ENCODE measurements around the gene PTPRG.

PTPRG gene

DNA sequence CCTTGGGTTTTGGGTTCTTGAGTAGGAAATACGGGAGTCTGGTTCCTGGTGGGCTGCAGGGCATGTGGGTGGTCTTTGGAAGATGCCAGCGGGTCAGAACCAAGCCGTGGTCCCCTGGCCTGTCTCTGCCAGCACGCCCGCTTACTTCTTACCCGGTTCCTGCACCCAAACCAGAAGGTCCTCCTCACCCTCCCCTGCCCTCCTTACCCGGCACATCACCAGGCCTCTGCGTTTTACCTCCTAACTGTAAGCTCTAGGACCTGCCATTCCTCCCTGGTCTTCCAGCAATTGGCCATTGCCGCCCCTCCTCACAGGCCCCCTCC, 628.0 kb downstream of the PTPRG start:
- Mint-ChIP-seq H3K27me3 (peaks cover 7 to 18% of the 10 kb centered on the region in 2 donors), H3K36me3 (ENCODE audit: insufficient read depth) (no peaks in the 10 kb centered on the region), H3K4me3 (no peak overlapping the region), H3K9me3 (no peaks in the 10 kb centered on the region), H3K4me1 (ENCODE audit: low read depth in 2 of 2) (peaks cover 10 to 13% of the 10 kb centered on the region in 2 donors), H3K27ac (no peak overlapping the region)
- DNase-seq (no peak), ATAC-seq (replicated peaks) (no peak)

DNA sequence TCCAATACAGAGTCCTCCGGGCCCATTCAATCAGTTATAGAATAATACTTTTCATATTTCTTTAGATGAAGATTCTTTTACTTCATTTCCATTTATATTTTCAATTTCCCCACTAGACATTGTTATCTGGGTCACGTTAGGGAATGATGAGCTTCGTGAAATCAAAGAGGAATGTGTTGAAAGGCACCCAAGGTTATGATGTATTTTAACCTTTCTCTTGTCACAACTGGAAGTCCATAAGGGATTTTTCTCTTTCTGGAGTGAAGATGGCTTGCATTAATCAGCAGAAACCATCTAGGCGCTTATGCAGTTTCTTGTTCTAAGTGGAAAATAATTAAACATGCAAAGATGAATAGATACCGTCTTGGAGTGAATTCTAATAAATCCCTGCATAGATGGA, 631.5 kb downstream of the PTPRG start:
- no peak for DNase-seq
- peaks cover 7 to 9% of the 10 kb centered on the region in 2 donors for H3K27me3 Mint-ChIP-seq
- peaks cover 10 to 11% of the 10 kb centered on the region in 2 donors for H3K4me1 Mint-ChIP-seq (ENCODE audit: low read depth in 2 of 2)
- H3K36me3 Mint-ChIP-seq (ENCODE audit: insufficient read depth), result no peaks in the 10 kb centered on the region
- H3K9me3 Mint-ChIP-seq, result no peaks in the 10 kb centered on the region
- H3K27ac Mint-ChIP-seq, result no peak overlapping the region
- ATAC-seq (replicated peaks), result no peak
- no peak overlapping the region for H3K4me3 Mint-ChIP-seq

GRCh38 chr3:62193586-62194345, 632.4 kb downstream of the PTPRG start:
- H3K4me1 Mint-ChIP-seq (ENCODE audit: low read depth in 2 of 2), result peaks cover 6 to 8% of the 10 kb centered on the region in 2 donors
- ATAC-seq (replicated peaks) (no peak), DNase-seq (no peak)
- peaks cover 7 to 9% of the 10 kb centered on the region in 2 donors for H3K27me3 Mint-ChIP-seq
- H3K36me3 Mint-ChIP-seq (ENCODE audit: insufficient read depth), result no peaks in the 10 kb centered on the region
- no peaks in the 10 kb centered on the region for H3K9me3 Mint-ChIP-seq
- no peak overlapping the region for H3K27ac Mint-ChIP-seq
- no peak overlapping the region for H3K4me3 Mint-ChIP-seq

DNA sequence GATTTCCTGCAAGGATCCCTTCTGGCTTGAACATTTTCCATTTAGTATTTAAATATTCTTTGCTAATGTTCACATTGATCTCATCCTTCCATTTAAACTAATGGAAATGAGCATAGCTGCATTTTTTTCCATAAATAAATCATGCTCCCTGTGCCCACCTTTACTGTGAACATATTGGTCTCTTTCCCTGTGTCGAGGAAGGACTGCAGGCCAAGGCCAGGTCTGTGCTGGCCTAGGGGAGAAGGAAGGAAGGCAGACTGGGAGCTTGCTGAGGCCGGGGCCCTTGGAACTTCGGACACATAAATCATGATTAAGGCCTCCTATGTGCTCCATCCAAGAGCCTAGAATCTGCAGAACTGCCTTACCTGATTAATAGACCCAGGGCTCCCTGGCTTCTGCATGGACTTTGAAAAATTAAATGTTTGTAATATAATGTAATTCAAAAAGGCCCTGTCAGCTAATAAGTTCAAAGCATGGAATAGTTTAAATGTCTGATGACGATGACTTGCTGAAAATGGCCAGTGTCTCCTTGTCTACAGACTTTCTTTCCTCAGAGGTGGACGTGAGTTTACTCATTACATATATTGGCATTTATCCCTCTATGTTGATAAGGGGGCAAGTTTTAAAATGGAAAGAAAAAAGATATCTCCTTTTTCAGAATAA, 636.1 kb downstream of the PTPRG start:
- no peaks in the 10 kb centered on the region for H3K4me1 Mint-ChIP-seq (ENCODE audit: low read depth in 2 of 2)
- no peak overlapping the region for H3K4me3 Mint-ChIP-seq
- DNase-seq (no peak), ATAC-seq (replicated peaks) (no peak)
- H3K27ac Mint-ChIP-seq, result no peak overlapping the region
- no peaks in the 10 kb centered on the region for H3K9me3 Mint-ChIP-seq
- H3K36me3 Mint-ChIP-seq (ENCODE audit: insufficient read depth), result no peaks in the 10 kb centered on the region
- H3K27me3 Mint-ChIP-seq, result no peaks in the 10 kb centered on the region

GRCh38 chr3:62199126-62199525, 637.8 kb downstream of the PTPRG start:
- Mint-ChIP-seq H3K4me3 (no peak overlapping the region), H3K9me3 (no peaks in the 10 kb centered on the region), H3K4me1 (ENCODE audit: low read depth in 2 of 2) (no peaks in the 10 kb centered on the region), H3K36me3 (ENCODE audit: insufficient read depth) (no peaks in the 10 kb centered on the region), H3K27ac (no peak overlapping the region), H3K27me3 (no peaks in the 10 kb centered on the region)
- no peak for DNase-seq
- ATAC-seq (replicated peaks), result no peak

- Mint-ChIP-seq H3K27ac (no peak overlapping the region), H3K27me3 (peaks cover 0 to 10% of the 10 kb centered on the region in 2 donors), H3K9me3 (peaks cover 0 to 7% of the 10 kb centered on the region in 2 donors), H3K4me3 (no peak overlapping the region), H3K36me3 (ENCODE audit: insufficient read depth) (no peaks in the 10 kb centered on the region), H3K4me1 (ENCODE audit: low read depth in 2 of 2) (no peaks in the 10 kb centered on the region)
- no peak for ATAC-seq (replicated peaks)
- DNase-seq, result no peak
Measured at GRCh38 chr3:62201438-62202035, 640.2 kb downstream of the PTPRG start.

DNA sequence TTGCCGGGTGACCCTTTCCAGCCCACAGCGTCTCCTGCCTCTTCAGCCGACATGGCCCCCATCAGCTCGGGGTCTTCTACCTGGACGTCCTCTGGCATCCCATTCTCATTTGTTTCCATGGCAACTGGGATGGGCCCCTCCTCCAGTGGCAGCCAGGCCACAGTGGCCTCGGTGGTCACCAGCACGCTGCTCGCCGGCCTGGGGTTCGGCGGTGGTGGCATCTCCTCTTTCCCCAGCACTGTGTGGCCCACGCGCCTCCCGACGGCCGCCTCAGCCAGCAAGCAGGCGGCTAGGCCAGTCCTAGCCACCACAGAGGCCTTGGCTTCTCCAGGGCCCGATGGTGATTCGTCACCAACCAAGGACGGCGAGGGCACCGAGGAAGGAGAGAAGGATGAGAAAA, 641.8 kb downstream of the PTPRG start:
- Mint-ChIP-seq H3K36me3 (ENCODE audit: insufficient read depth) (no peaks in the 10 kb centered on the region), H3K9me3 (peaks cover 0 to 7% of the 10 kb centered on the region in 2 donors), H3K4me1 (ENCODE audit: low read depth in 2 of 2) (no peaks in the 10 kb centered on the region), H3K27me3 (peaks cover 0 to 10% of the 10 kb centered on the region in 2 donors), H3K27ac (no peak overlapping the region), H3K4me3 (no peak overlapping the region)
- ATAC-seq (replicated peaks) (no peak), DNase-seq (no peak)

DNA sequence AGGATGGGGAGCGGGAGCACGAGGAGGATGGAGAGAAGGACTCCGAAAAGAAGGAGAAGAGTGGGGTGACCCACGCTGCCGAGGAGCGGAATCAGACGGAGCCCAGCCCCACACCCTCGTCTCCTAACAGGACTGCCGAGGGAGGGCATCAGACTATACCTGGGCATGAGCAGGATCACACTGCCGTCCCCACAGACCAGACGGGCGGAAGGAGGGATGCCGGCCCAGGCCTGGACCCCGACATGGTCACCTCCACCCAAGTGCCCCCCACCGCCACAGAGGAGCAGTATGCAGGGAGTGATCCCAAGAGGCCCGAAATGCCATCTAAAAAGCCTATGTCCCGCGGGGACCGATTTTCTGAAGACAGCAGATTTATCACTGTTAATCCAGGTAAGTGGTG, 642.2 kb downstream of the PTPRG start:
- no peaks in the 10 kb centered on the region for H3K4me1 Mint-ChIP-seq (ENCODE audit: low read depth in 2 of 2)
- H3K9me3 Mint-ChIP-seq, result peaks cover 0 to 7% of the 10 kb centered on the region in 2 donors
- DNase-seq, result no peak
- no peaks in the 10 kb centered on the region for H3K36me3 Mint-ChIP-seq (ENCODE audit: insufficient read depth)
- H3K27ac Mint-ChIP-seq, result no peak overlapping the region
- H3K4me3 Mint-ChIP-seq, result no peak overlapping the region
- no peak for ATAC-seq (replicated peaks)
- peaks cover 0 to 10% of the 10 kb centered on the region in 2 donors for H3K27me3 Mint-ChIP-seq

DNA sequence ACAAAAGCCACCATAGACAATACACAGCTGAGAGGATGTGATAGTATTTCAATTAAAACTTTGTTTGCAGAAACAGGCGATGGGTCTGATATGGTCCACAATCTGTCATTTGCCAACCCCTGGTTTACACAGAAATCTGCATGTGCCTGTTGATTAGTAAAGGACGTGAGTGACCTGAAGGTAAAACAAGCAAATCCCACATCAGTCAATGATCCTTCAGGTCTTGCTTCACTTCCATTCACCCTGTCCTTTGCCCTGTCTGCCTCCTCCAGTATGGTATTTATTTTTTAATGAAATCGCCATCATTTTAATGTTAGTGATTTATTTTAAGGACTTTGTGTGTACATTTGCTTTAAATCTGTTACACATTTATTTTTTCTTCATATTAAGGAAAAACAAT, 645.8 kb downstream of the PTPRG start:
- peaks cover 0 to 10% of the 10 kb centered on the region in 2 donors for H3K27me3 Mint-ChIP-seq

DNA sequence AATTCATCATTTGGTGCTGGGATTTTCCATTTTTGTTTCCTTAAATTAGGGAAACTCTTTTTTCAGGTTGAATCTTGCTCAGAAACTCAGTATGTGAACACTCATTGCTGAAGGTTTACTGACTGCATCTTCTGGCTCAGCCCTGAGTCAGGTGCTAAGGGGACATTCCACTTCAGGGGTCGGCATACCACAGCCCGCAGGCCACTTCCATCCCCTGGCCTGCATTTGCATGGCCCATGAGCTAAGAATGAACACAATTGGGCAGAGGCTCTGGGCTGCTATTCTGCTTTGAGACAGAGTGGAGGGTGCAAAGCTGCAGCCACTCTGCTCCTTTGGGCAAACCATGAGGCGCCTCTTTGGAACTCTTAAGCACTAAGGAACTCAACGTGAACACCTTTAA, 647.0 kb downstream of the PTPRG start:
- Mint-ChIP-seq H3K27me3 (peaks cover 0 to 10% of the 10 kb centered on the region in 2 donors), H3K4me3 (no peak overlapping the region), H3K4me1 (ENCODE audit: low read depth in 2 of 2) (peaks cover 0 to 4% of the 10 kb centered on the region in 2 donors), H3K36me3 (ENCODE audit: insufficient read depth) (no peaks in the 10 kb centered on the region), H3K9me3 (peaks cover 0 to 7% of the 10 kb centered on the region in 2 donors), H3K27ac (no peak overlapping the region)
- DNase-seq (no peak), ATAC-seq (replicated peaks) (no peak)

More for the DNA sequence above, 645.8 kb downstream of the PTPRG start:
- no peaks in the 10 kb centered on the region for H3K4me1 Mint-ChIP-seq (ENCODE audit: low read depth in 2 of 2)
- ATAC-seq (replicated peaks) (no peak), DNase-seq (no peak)
- H3K4me3 Mint-ChIP-seq, result no peak overlapping the region
- H3K36me3 Mint-ChIP-seq (ENCODE audit: insufficient read depth), result no peaks in the 10 kb centered on the region
- H3K27ac Mint-ChIP-seq, result no peak overlapping the region
- peaks cover 0 to 7% of the 10 kb centered on the region in 2 donors for H3K9me3 Mint-ChIP-seq

- ATAC-seq (replicated peaks) (no peak), DNase-seq (no peak)
- no peaks in the 10 kb centered on the region for H3K36me3 Mint-ChIP-seq (ENCODE audit: insufficient read depth)
- H3K27ac Mint-ChIP-seq, result no peak overlapping the region
- peaks cover 0 to 10% of the 10 kb centered on the region in 2 donors for H3K27me3 Mint-ChIP-seq
- peaks cover 0 to 7% of the 10 kb centered on the region in 2 donors for H3K9me3 Mint-ChIP-seq
- H3K4me3 Mint-ChIP-seq, result no peak overlapping the region
- peaks cover 0 to 4% of the 10 kb centered on the region in 2 donors for H3K4me1 Mint-ChIP-seq (ENCODE audit: low read depth in 2 of 2)
Measured at GRCh38 chr3:62209101-62209500, 647.7 kb downstream of the PTPRG start.

- no peak for ATAC-seq (replicated peaks)
- no peak overlapping the region for H3K27ac Mint-ChIP-seq
Measured at GRCh38 chr3:62210011-62210410, 648.6 kb downstream of the PTPRG start.

DNA sequence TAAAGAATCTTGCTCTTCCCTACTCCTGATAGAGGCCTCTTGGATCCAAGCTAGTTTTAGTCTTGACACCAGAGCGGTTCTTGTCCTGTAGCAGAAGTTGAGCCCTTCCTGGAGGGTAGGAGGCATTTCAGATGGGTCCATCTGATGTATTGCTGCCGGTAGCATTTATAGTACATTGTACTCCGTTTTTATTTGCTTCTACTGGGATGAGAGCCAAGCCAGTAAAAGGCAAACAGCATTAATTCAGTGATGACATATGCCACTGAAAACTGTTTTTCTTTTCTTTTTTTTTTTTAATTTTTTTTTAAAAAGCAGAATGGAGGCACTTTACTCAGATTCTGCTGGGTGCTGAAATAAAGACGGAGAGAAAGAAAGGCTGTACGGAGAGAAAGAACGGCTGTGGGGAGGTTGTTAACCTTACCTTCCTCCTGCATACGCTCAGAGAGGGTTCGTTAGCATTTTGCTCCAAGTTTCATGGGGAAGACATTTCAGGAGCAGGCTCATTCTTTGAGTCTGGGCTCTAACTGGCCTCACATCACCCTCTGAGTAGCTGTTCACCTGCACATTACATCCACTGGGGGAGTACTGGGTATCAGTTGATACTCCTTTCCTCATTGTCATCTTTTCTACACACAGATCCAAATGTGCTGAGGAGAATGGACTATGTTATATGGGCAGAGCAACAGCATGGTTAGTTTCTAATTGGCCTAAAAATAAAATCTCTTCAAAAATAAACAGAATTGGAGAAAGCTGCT, 650.5 kb downstream of the PTPRG start:
- ATAC-seq (replicated peaks) (no peak), DNase-seq (no peak)
- Mint-ChIP-seq H3K4me1 (ENCODE audit: low read depth in 2 of 2) (peaks cover 0 to 4% of the 10 kb centered on the region in 2 donors), H3K9me3 (no peaks in the 10 kb centered on the region), H3K36me3 (ENCODE audit: insufficient read depth) (no peaks in the 10 kb centered on the region), H3K27me3 (no peaks in the 10 kb centered on the region), H3K27ac (no peak overlapping the region), H3K4me3 (no peak overlapping the region)

More at GRCh38 chr3:62210011-62210410, 648.6 kb downstream of the PTPRG start:
- Mint-ChIP-seq H3K9me3 (peaks cover 0 to 7% of the 10 kb centered on the region in 2 donors), H3K36me3 (ENCODE audit: insufficient read depth) (no peaks in the 10 kb centered on the region), H3K4me1 (ENCODE audit: low read depth in 2 of 2) (peaks cover 0 to 4% of the 10 kb centered on the region in 2 donors), H3K4me3 (no peak overlapping the region), H3K27me3 (peaks cover 0 to 9% of the 10 kb centered on the region in 2 donors)
- DNase-seq, result no peak

Measured in effector memory CD8-positive, alpha-beta T cell (primary cell).